ENCODE results near the gene TRERF1. TPM values are rescaled to one million over a fixed set of nuclear protein-coding genes. Genes with fewer than 3 reads are reported as not detected.

Gene TRERF1
- total RNA-seq, 1 donor from 2014 or later = 3.8 TPM

GRCh38 chr6:42409581-42409980 is 42.1 kb downstream of the TRERF1 start:
- Histone ChIP-seq H3K27ac (no peak overlapping the region), H3K4me1 (peaks cover 3% of the 10 kb centered on the region), H3K4me3 (no peak overlapping the region), H3K36me3 (no peaks in the 10 kb centered on the region), H3K27me3 (no peaks in the 10 kb centered on the region), H3K9me3 (no peaks in the 10 kb centered on the region)
- DNase-seq (no peak), ATAC-seq (peak; percentile 37)
- intact Hi-C loops (cut with DNase I) = no loop called here
- no peak for TF ChIP-seq CTCF (IDR thresholded peaks at IDR 0.05)

GRCh38 chr6:42407379-42407778 is 44.3 kb downstream of the TRERF1 start:
- Histone ChIP-seq H3K27ac (no peak overlapping the region), H3K36me3 (no peaks in the 10 kb centered on the region), H3K4me1 (peaks cover 11% of the 10 kb centered on the region), H3K27me3 (no peaks in the 10 kb centered on the region), H3K9me3 (no peaks in the 10 kb centered on the region), H3K4me3 (no peak overlapping the region)
- ATAC-seq (peak; percentile 61), DNase-seq (no peak)
- no peak for TF ChIP-seq CTCF (IDR thresholded peaks at IDR 0.05)
- intact Hi-C loops (cut with DNase I) = no loop called here

DNA sequence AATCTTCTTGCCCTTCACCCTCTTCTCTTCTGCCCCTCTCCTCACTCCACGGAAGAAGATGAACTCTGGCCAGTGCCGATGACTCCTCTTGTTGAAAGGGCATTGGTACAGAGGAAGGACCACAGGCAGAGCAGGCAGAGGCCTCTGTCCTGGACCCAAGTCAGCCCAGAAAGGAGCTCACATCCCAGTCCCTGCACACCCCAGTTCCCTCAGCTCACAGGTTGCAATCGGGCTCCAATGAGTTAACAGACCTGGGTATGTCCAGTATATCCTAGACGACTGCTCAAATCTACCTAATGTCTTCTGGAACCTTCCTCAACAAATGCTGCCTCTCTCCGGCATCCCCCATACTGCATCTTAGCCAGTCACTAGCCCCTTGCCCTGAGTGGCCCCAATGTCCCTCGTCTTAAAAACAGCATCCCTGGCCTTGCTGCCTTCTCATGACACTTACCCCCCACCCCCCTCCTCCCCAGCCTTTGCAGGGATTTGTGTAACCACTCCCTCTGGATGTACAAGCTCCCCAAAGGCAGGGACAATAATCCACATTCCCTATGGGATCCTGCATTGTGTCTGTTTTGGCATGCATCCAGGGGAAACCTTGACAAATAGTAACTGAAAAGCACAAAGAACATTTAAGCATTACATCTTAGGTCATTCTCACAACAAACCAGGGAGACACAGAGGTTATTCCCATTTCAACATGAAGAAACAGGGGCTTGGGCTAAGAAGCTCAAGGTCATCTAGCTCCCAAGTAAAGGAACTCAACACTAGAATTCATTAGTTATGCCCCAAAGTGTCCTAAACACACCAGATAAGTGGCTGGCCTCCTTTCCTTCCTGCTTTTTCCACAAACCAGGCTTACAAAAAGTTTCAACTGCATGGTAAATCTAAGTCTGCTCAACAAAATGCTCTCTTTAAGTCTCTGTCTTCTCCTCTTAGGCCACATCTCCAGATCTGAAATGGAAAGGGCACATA is 45.1 kb downstream of the TRERF1 start:
- no peak for TF ChIP-seq CTCF (IDR thresholded peaks at IDR 0.05)
- Histone ChIP-seq H3K36me3 (no peaks in the 10 kb centered on the region), H3K4me3 (no peak overlapping the region), H3K27me3 (no peaks in the 10 kb centered on the region), H3K9me3 (no peaks in the 10 kb centered on the region), H3K4me1 (peaks cover 11% of the 10 kb centered on the region), H3K27ac (no peak overlapping the region)
- no peak for DNase-seq
- no peak for ATAC-seq
- intact Hi-C loops (cut with DNase I) = no loop called here

- H3K4me1 ChIP-seq = peaks cover 11% of the 10 kb centered on the region
- H3K9me3 ChIP-seq = no peaks in the 10 kb centered on the region
- no peaks in the 10 kb centered on the region for H3K27me3 ChIP-seq
- TF ChIP-seq CTCF (IDR thresholded peaks at IDR 0.05) = no peak
- no peak for DNase-seq
- H3K27ac ChIP-seq = no peak overlapping the region
- no peak overlapping the region for H3K4me3 ChIP-seq
- ATAC-seq = no peak
- intact Hi-C loops (cut with DNase I) = no loop called here
- no peaks in the 10 kb centered on the region for H3K36me3 ChIP-seq
These were observed 46.7 kb downstream of the TRERF1 start for GRCh38 chr6:42405021-42405420.

DNA sequence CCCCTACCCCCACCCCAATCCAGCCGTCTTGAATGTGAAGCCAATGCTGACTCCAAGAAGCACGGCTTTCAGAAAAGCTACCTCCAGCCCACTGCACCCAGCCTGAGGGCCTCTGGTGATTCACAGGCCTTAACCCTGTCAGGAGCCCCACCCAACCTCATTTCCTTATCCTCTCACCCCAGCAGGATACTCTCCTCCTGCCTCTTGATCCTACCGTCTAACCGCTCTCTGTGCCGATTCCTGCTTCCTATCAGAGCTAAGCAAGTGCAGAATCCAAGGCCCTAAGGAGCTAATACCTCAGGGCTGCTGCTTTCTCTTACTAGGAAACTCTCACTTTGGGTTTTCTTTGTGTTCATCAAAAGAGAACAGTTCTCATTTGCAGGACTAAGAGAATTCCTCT is 47.2 kb downstream of the TRERF1 start:
- no peak for TF ChIP-seq CTCF (IDR thresholded peaks at IDR 0.05)
- H3K4me3 ChIP-seq = no peak overlapping the region
- intact Hi-C loops (cut with DNase I) = no loop called here
- peak; percentile 56 for ATAC-seq
- no peaks in the 10 kb centered on the region for H3K27me3 ChIP-seq
- no peaks in the 10 kb centered on the region for H3K36me3 ChIP-seq
- H3K4me1 ChIP-seq = peaks cover 11% of the 10 kb centered on the region
- no peak overlapping the region for H3K27ac ChIP-seq
- H3K9me3 ChIP-seq = no peaks in the 10 kb centered on the region
- no peak for DNase-seq

All from upper lobe of right lung (tissue), 1 donor.